BLaER1 treated with 17β-estradiol and CSF1 and Interleukin-3, amounts not matched to agents 10 nM and 100 nM (cell line): Measurements from ENCODE around the gene RORB.

ENCODE experiments used
- H3K27ac ChIP-seq, 11 experiments: shearing (Covaris generic); formaldehyde crosslinking; 2 replicates each; pipeline ENCODE4 v1.8.1; 2022
- H3K27me3 ChIP-seq, 11 experiments: shearing (Covaris generic); formaldehyde crosslinking; 2 replicates each; pipeline ENCODE4 v1.8.1; 2022
- H3K36me3 ChIP-seq, 11 experiments: shearing (Covaris generic); formaldehyde crosslinking; 2 replicates each; pipeline ENCODE4 v1.8.1; 2022
- H3K4me1 ChIP-seq, 10 experiments: shearing (Covaris generic); formaldehyde crosslinking; 2 replicates each; pipeline ENCODE4 v1.8.1; 2022
- H3K4me2 ChIP-seq, 11 experiments: shearing (Covaris generic); formaldehyde crosslinking; 2 replicates each; pipeline ENCODE4 v1.8.1; 2022
- H3K4me3 ChIP-seq, 10 experiments: shearing (Covaris generic); formaldehyde crosslinking; 2 replicates each; pipeline ENCODE4 v1.8.1; 2022
- H3K9ac ChIP-seq, 11 experiments: shearing (Covaris generic); formaldehyde crosslinking; 2 replicates each; pipeline ENCODE4 v1.8.1; 2022
- H3K9me3 ChIP-seq, 11 experiments: shearing (Covaris generic); formaldehyde crosslinking; replicated peaks in 1 of 11; 2 replicates each; pipeline ENCODE4 v1.8.1; 2022
- H4K20me1 ChIP-seq, 11 experiments: shearing (Covaris generic); formaldehyde crosslinking; 2 replicates each; pipeline ENCODE4 v1.8.1; 2022
- Cebpa-rat ChIP-seq, 11 experiments: shearing (Covaris generic); IDR thresholded peaks; 2 replicates each; pipeline ENCODE4 v1.8.1; 2022

Gene RORB

GRCh38 chr9:74576176-74576575 lies 79.0 kb downstream of the RORB start:
- Histone ChIP-seq H4K20me1 (peaks cover 0 to 12% (median 0%) of the 10 kb centered on the region in 11 experiments; a peak in 5 of 22 replicates), H3K27ac (no peak overlapping the region), H3K9me3 (no peaks in the 10 kb centered on the region), H3K4me2 (no peak overlapping the region), H3K4me1 (peaks cover 18 to 46% (median 35%) of the 10 kb centered on the region in 10 experiments), H3K9ac (no peak overlapping the region), H3K27me3 (no peaks in the 10 kb centered on the region), H3K4me3 (no peak overlapping the region), H3K36me3 (peaks cover 0 to 45% (median 6%) of the 10 kb centered on the region in 11 experiments; a peak in 8 of 22 replicates)
- no peak for TF ChIP-seq Cebpa-rat (IDR thresholded peaks at IDR 0.05)

- Histone ChIP-seq H4K20me1 (peaks cover 0 to 4% (median 0%) of the 10 kb centered on the region in 11 experiments; a peak in 1 of 22 replicates), H3K9ac (no peak overlapping the region), H3K27ac (no peak overlapping the region), H3K4me3 (no peak overlapping the region), H3K36me3 (peaks cover 0 to 60% (median 13%) of the 10 kb centered on the region in 11 experiments; a peak in 10 of 22 replicates), H3K27me3 (no peaks in the 10 kb centered on the region), H3K4me2 (no peak overlapping the region), H3K9me3 (no peaks in the 10 kb centered on the region), H3K4me1 (peaks cover 13 to 35% (median 25%) of the 10 kb centered on the region in 10 experiments)
- no peak for TF ChIP-seq Cebpa-rat (IDR thresholded peaks at IDR 0.05)
Observed at GRCh38 chr9:74577956-74578355, 80.8 kb downstream of the RORB start.

- Histone ChIP-seq H3K9me3 (peaks cover 0 to 4% (median 0%) of the 10 kb centered on the region in 11 experiments; a peak in 1 of 22 replicates), H3K27ac (peak overlapping the region in 6 of 11 experiments; percentile 8 to 31 (median 15); a peak in 7 of 22 replicates), H3K4me3 (0 out of 20 replicates have a peak overlapping the region, but pooled peaks of 1 of the 10 experiments have one; percentile 30), H3K9ac (peak overlapping the region in 2 of 11 experiments; percentile 19 to 33; a peak in 1 of 22 replicates), H3K4me1 (peaks cover 21 to 31% (median 29%) of the 10 kb centered on the region in 10 experiments), H4K20me1 (peaks cover 0 to 26% (median 0%) of the 10 kb centered on the region in 11 experiments; a peak in 6 of 22 replicates), H3K27me3 (no peaks in the 10 kb centered on the region), H3K36me3 (peaks cover 0 to 46% (median 14%) of the 10 kb centered on the region in 11 experiments; a peak in 15 of 22 replicates), H3K4me2 (peak overlapping the region; percentile 59 to 85 (median 73))
- no peak for TF ChIP-seq Cebpa-rat (IDR thresholded peaks at IDR 0.05)
Observed at GRCh38 chr9:74589576-74589975, 92.4 kb downstream of the RORB start.

DNA sequence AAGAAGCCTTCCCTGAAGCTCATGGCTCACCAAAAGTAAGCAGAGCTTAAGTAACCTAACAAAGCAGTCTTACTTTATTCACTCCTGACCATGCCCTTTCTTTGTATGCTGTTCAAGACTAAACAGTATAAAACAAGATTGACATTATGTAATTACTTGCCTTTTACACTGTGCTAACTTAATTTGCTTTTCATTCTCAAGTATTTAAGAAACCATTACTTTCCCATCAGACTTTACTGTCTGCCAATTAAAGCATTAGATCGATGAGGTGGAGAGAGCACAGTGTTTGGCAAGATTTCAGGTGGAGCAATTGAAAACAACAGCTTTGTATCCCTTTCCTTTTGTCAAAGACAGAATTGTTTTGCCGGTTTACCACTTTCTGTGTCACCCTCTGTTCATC lies 98.2 kb downstream of the RORB start:
- TF ChIP-seq Cebpa-rat (IDR thresholded peaks at IDR 0.05), result no peak
- H3K27ac ChIP-seq, result no peak overlapping the region
- peaks cover 0 to 69% (median 17%) of the 10 kb centered on the region in 11 experiments; a peak in 14 of 22 replicates for H3K36me3 ChIP-seq
- no peak overlapping the region for H3K4me3 ChIP-seq
- peaks cover 0 to 12% (median 6%) of the 10 kb centered on the region in 10 experiments; a peak in 12 of 20 replicates for H3K4me1 ChIP-seq
- no peaks in the 10 kb centered on the region for H3K27me3 ChIP-seq
- H3K4me2 ChIP-seq, result no peak overlapping the region
- H3K9ac ChIP-seq, result no peak overlapping the region
- H3K9me3 ChIP-seq, result no peaks in the 10 kb centered on the region
- H4K20me1 ChIP-seq, result peaks cover 0 to 10% (median 0%) of the 10 kb centered on the region in 11 experiments; a peak in 5 of 22 replicates

DNA sequence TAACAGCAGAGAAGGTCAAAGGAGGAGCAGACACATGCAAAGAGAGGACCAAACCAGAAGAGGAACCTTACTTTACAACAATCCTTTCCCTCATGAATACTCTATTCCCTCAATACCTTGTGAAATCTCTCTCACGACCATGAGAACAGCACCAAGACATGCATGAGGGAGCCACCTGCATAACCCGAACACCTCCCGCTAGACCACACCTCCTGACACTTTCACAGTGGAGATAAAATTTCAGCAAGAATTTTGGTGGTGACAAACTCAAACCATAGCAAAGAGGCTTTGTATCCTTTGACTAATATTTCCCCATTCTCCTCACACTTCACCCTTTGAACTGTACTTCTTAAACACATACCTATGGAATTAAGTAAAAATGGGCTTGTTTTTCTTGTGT lies 101.7 kb downstream of the RORB start:
- Histone ChIP-seq H3K4me1 (no peaks in the 10 kb centered on the region; a peak in 1 of 20 replicates), H3K9me3 (peaks cover 0 to 5% (median 0%) of the 10 kb centered on the region in 11 experiments; a peak in 2 of 22 replicates), H4K20me1 (peaks cover 0 to 4% (median 0%) of the 10 kb centered on the region in 11 experiments; a peak in 2 of 22 replicates), H3K4me2 (no peak overlapping the region), H3K9ac (no peak overlapping the region), H3K4me3 (no peak overlapping the region), H3K36me3 (peaks cover 0 to 68% (median 22%) of the 10 kb centered on the region in 11 experiments; a peak in 14 of 22 replicates), H3K27ac (no peak overlapping the region), H3K27me3 (no peaks in the 10 kb centered on the region)
- no peak for TF ChIP-seq Cebpa-rat (IDR thresholded peaks at IDR 0.05)

DNA sequence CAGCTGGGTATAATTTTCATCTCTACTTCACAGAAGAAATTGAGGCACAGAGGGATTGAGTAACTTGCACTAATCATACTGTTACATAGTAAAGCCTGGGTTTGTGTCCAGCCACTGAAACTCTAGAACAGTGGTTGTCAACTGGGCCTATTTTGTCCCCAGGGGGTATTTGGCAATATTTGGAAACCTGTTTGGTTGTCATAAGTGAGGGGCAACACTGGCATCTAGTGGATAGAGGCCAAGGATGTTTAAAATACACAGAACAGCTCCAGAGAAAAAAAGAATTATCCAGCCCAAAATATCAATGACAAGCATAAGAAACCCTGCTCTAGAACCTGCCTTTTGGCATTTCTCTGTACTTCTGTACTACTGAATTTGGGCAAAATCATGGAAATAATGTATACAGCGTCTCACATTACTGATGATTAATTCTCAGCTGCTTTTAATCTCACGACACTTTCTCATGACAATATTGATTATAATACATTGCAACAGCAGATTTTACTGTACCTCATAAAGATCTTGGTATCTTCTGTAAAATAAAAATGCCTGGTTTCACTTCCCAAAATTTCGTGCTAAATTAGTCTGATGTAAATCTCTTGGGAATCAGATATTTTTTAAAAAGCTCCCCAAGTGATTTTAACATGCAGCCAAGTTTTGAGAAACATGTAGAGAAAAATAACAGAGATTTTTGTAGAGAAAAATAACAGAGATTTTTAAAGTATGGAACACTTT lies 112.7 kb downstream of the RORB start:
- Histone ChIP-seq H3K27me3 (no peaks in the 10 kb centered on the region), H3K9ac (peak overlapping the region in 8 of 11 experiments; percentile 11 to 62 (median 42); a peak in 15 of 22 replicates), H3K4me1 (peaks cover 27 to 48% (median 35%) of the 10 kb centered on the region in 10 experiments), H3K27ac (peak overlapping the region in 10 of 11 experiments; percentile 27 to 74 (median 63); a peak in 19 of 22 replicates), H4K20me1 (peaks cover 0 to 3% (median 0%) of the 10 kb centered on the region in 11 experiments; a peak in 1 of 22 replicates), H3K4me2 (peak overlapping the region; percentile 59 to 80 (median 72); a peak in 21 of 22 replicates), H3K9me3 (no peaks in the 10 kb centered on the region; a peak in 3 of 22 replicates), H3K4me3 (peak overlapping the region in 2 of 10 experiments; percentile 28 to 30; a peak in 5 of 20 replicates), H3K36me3 (peaks cover 0 to 36% (median 13%) of the 10 kb centered on the region in 11 experiments; a peak in 8 of 22 replicates)
- TF ChIP-seq Cebpa-rat (IDR thresholded peaks at IDR 0.05), result peak in 4 of 11 experiments; percentile 65 to 86 (median 78); a peak in 7 of 22 replicates

DNA sequence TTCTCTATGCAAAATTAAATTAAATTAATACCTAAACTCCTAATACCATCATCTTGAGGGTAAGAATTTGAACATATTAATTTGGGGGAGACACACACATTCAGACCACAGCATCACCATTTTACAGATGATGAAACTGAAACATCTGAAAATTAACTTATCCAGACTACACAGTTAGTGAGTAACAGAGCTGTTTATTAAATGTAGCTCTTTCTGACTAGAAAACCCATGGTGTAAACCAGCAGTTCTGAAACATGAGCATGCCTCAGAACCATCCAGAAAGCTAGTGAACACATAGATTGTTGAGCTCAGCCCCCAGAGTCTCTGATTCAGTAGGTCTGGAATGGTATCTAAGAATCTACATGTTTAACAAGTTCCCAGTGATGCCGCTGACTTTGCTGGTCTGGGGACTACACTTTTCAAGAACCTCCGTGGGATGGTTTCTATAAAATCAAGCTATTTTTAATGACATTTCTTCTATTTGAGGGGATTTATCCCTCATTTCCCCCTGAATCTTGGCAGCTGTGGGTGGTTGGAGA lies 113.5 kb downstream of the RORB start:
- H3K4me1 ChIP-seq, result peaks cover 27 to 48% (median 35%) of the 10 kb centered on the region in 10 experiments
- H3K9ac ChIP-seq, result peak overlapping the region in 6 of 11 experiments; percentile 9 to 62 (median 41); a peak in 9 of 22 replicates
- no peaks in the 10 kb centered on the region for H3K27me3 ChIP-seq
- peaks cover 0 to 30% (median 9%) of the 10 kb centered on the region in 11 experiments; a peak in 7 of 22 replicates for H3K36me3 ChIP-seq
- H3K4me2 ChIP-seq, result peak overlapping the region; percentile 59 to 80 (median 72)
- H3K9me3 ChIP-seq, result no peaks in the 10 kb centered on the region; a peak in 3 of 22 replicates
- H4K20me1 ChIP-seq, result peaks cover 0 to 3% (median 0%) of the 10 kb centered on the region in 11 experiments; a peak in 1 of 22 replicates
- no peak for TF ChIP-seq Cebpa-rat (IDR thresholded peaks at IDR 0.05)
- H3K4me3 ChIP-seq, result peak overlapping the region in 2 of 10 experiments; percentile 28 to 30; a peak in 5 of 20 replicates
- H3K27ac ChIP-seq, result peak overlapping the region in 8 of 11 experiments; percentile 27 to 74 (median 65); a peak in 16 of 22 replicates

DNA sequence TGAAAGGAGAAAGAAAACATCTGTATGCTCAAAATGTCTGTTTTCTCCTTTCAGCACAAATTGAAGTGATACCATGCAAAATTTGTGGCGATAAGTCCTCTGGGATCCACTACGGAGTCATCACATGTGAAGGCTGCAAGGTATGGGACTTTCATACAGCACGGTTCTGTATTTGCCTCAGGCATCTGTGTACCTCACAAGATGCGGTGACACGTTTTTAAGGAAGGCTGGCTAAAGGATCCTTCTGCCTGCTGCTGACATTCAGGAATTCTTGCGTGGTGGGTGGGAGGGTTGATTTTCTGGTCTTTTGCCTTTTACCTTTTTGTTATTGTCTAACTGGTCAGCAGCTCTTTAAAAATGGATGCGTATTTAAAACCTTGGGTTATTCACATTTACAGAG lies 133.1 kb downstream of the RORB start:
- TF ChIP-seq Cebpa-rat (IDR thresholded peaks at IDR 0.05), result no peak
- Histone ChIP-seq H3K9ac (no peak overlapping the region), H3K9me3 (no peaks in the 10 kb centered on the region), H3K4me2 (no peak overlapping the region), H3K4me1 (peaks cover 0 to 22% (median 10%) of the 10 kb centered on the region in 10 experiments; a peak in 7 of 20 replicates), H3K4me3 (no peak overlapping the region), H3K27me3 (no peaks in the 10 kb centered on the region), H3K27ac (no peak overlapping the region), H4K20me1 (no peaks in the 10 kb centered on the region), H3K36me3 (peaks cover 5 to 70% (median 56%) of the 10 kb centered on the region in 11 experiments; a peak in 20 of 22 replicates)
